ENCODE data around the gene PHACTR3. TPM values are rescaled to one million over a fixed set of nuclear protein-coding genes. Genes with fewer than 3 reads are reported as not detected.

PHACTR3 gene
- total RNA-seq, 1 experiment from 2014 or later = 0.11 TPM

DNA sequence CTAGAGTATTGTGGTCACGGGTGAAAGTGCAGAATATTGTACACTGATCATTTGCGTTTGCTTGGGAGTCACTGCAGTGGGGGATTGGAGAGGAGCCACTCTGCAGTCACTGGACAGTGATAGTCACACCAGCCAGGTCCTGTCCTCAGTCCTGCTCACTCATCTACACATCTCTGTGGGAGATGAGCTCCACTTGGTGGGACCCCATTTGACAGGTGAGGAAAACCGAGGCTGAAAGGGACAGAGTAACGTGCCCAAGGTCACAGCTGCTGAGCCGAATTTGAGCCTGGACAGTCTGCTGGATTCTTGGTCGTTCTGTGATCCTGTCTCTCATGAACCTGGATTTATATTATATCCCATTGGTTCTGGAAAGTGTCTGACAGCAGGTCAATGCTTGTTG is 17.7 kb upstream of the PHACTR3 start:
- no peaks in the 10 kb centered on the region for H3K4me1 ChIP-seq
- Mint-ChIP-seq H3K27ac (ENCODE audit: unreplicated experiment) (no peak overlapping the region), H3K36me3 (ENCODE audit: insufficient read depth, unreplicated experiment) (no peaks in the 10 kb centered on the region), H3K9me3 (ENCODE audit: unreplicated experiment) (no peaks in the 10 kb centered on the region), H3K4me1 (ENCODE audit: low read depth, unreplicated experiment) (no peaks in the 10 kb centered on the region), H3K4me3 (ENCODE audit: unreplicated experiment) (no peak overlapping the region), H3K27me3 (ENCODE audit: insufficient read depth, unreplicated experiment) (peaks cover 30% of the 10 kb centered on the region)
- ChIA-PET CTCF (interaction anchor here (1.1 kb wide), 1 partner anchor 15 kb away, joined by 3 read pairs; no protein-coding TSS in a partner anchor), POLR2A (no interaction called here)
- TF ChIP-seq, protein P1, sequence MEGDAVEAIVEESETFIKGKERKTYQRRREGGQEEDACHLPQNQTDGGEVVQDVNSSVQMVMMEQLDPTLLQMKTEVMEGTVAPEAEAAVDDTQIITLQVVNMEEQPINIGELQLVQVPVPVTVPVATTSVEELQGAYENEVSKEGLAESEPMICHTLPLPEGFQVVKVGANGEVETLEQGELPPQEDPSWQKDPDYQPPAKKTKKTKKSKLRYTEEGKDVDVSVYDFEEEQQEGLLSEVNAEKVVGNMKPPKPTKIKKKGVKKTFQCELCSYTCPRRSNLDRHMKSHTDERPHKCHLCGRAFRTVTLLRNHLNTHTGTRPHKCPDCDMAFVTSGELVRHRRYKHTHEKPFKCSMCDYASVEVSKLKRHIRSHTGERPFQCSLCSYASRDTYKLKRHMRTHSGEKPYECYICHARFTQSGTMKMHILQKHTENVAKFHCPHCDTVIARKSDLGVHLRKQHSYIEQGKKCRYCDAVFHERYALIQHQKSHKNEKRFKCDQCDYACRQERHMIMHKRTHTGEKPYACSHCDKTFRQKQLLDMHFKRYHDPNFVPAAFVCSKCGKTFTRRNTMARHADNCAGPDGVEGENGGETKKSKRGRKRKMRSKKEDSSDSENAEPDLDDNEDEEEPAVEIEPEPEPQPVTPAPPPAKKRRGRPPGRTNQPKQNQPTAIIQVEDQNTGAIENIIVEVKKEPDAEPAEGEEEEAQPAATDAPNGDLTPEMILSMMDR (IDR thresholded peaks at IDR 0.05; ENCODE audit: insufficient read depth in 1 of 2, low read depth in 1 of 2, low read length in 1 of 2, severe bottlenecking in 1 of 2, unreplicated experiment in 1 of 2) = no peak
- H3K9me3 ChIP-seq = no peaks in the 10 kb centered on the region
- peaks cover 1% of the 10 kb centered on the region; the same call in 1 of the 2 replicates for H3K27me3 ChIP-seq (replicated peaks; ENCODE audit: control insufficient read depth, insufficient read depth, low read length)
- BruUV-seq (replicated peaks) = no TSS peak
- H3K4me3 ChIP-seq (ENCODE audit: low read depth, low read length) = no peak overlapping the region
- no peaks in the 10 kb centered on the region for H3K36me3 ChIP-seq (ENCODE audit: control insufficient read depth, insufficient read depth, low read length)
- intact Hi-C loops (cut with micrococcal nuclease; ENCODE audit: unreplicated experiment) = no loop called here
- DNase-seq = no peak

- no peaks in the 10 kb centered on the region for H3K36me3 Mint-ChIP-seq (ENCODE audit: insufficient read depth, unreplicated experiment)
- POLR2A ChIA-PET = no interaction called here
Observed at GRCh38 chr20:59587570-59587969, 16.8 kb upstream of the PHACTR3 start.

DNA sequence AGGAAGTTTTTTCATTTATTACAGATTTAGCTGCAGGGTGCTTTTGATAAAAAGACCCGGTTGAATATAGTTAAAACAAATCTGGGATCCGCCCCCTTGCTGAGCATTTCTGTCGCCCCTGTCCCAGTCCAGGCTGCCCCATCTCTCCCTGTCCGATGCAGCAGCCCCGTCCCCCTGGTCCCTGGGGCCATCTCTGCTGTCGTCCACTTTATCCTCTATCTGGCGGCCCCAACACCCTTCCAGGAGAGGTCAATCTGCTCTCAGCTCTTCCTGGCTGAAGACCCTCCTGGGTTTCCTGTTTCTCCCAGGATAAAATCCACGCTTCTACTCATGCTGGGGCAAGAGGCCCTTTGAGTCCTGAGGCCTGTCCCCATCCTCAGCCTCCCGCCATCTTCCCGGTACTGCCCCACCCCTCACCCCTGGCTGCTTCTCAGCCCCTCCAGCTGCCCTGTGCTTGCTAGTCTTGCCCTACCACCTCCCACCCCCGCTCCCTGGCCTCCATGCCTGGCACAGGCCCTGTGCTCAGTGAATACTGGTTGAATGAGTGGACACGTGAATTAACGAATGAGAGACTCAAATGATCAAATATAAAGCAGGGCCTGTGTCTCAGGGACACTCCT is 16.0 kb upstream of the PHACTR3 start:
- ChIA-PET CTCF (no interaction called here), POLR2A (no interaction called here)
- Histone ChIP-seq H3K4me1 (no peaks in the 10 kb centered on the region), H3K9me3 (no peaks in the 10 kb centered on the region), H3K27me3 (replicated peaks; ENCODE audit: control insufficient read depth, insufficient read depth, low read length) (peaks cover 1% of the 10 kb centered on the region; the same call in 1 of the 2 replicates), H3K36me3 (ENCODE audit: control insufficient read depth, insufficient read depth, low read length) (no peaks in the 10 kb centered on the region), H3K4me3 (ENCODE audit: low read depth, low read length) (no peak overlapping the region)
- Mint-ChIP-seq H3K9me3 (ENCODE audit: unreplicated experiment) (no peaks in the 10 kb centered on the region), H3K36me3 (ENCODE audit: insufficient read depth, unreplicated experiment) (no peaks in the 10 kb centered on the region), H3K27me3 (ENCODE audit: insufficient read depth, unreplicated experiment) (peaks cover 28% of the 10 kb centered on the region), H3K27ac (ENCODE audit: unreplicated experiment) (no peak overlapping the region), H3K4me3 (ENCODE audit: unreplicated experiment) (no peak overlapping the region), H3K4me1 (ENCODE audit: low read depth, unreplicated experiment) (no peaks in the 10 kb centered on the region)
- TF ChIP-seq, protein P1 (IDR thresholded peaks at IDR 0.05; ENCODE audit: insufficient read depth in 1 of 2, low read depth in 1 of 2, low read length in 1 of 2, severe bottlenecking in 1 of 2, unreplicated experiment in 1 of 2) = no peak
- intact Hi-C loops (cut with micrococcal nuclease; ENCODE audit: unreplicated experiment) = no loop called here
- DNase-seq = no peak
- no TSS peak for BruUV-seq (replicated peaks)

More at GRCh38 chr20:59587570-59587969, 16.8 kb upstream of the PHACTR3 start:
- CTCF ChIA-PET = no interaction called here
- no peak overlapping the region for H3K4me3 ChIP-seq (ENCODE audit: low read depth, low read length)
- H3K27me3 ChIP-seq (replicated peaks; ENCODE audit: control insufficient read depth, insufficient read depth, low read length) = peaks cover 1% of the 10 kb centered on the region; the same call in 1 of the 2 replicates
- intact Hi-C loops (cut with micrococcal nuclease; ENCODE audit: unreplicated experiment) = no loop called here
- H3K4me1 ChIP-seq = no peaks in the 10 kb centered on the region
- Mint-ChIP-seq H3K4me1 (ENCODE audit: low read depth, unreplicated experiment) (no peaks in the 10 kb centered on the region), H3K27ac (ENCODE audit: unreplicated experiment) (no peak overlapping the region), H3K9me3 (ENCODE audit: unreplicated experiment) (no peaks in the 10 kb centered on the region), H3K27me3 (ENCODE audit: insufficient read depth, unreplicated experiment) (peaks cover 28% of the 10 kb centered on the region), H3K4me3 (ENCODE audit: unreplicated experiment) (no peak overlapping the region)
- H3K36me3 ChIP-seq (ENCODE audit: control insufficient read depth, insufficient read depth, low read length) = no peaks in the 10 kb centered on the region
- no TSS peak for BruUV-seq (replicated peaks)
- TF ChIP-seq, protein P1 (IDR thresholded peaks at IDR 0.05; ENCODE audit: insufficient read depth in 1 of 2, low read depth in 1 of 2, low read length in 1 of 2, severe bottlenecking in 1 of 2, unreplicated experiment in 1 of 2) = no peak
- no peak for DNase-seq
- H3K9me3 ChIP-seq = no peaks in the 10 kb centered on the region
